Fibroblast of lung (primary cell): Measurements from ENCODE around the gene KLHL29. TPM values are rescaled to one million over a fixed set of nuclear protein-coding genes. Genes with fewer than 3 reads are reported as not detected.

Experiments used
- DNase-seq, 2 donors: peaks; one replicate each; pipeline versions ENCODE4 v3.0.0 to v3.0.0-alpha.2; 2010; ENCODE audit warnings: low read depth in 2 of 2
- H2AFZ ChIP-seq: 2 replicates; pipeline ENCODE4 v1.5.1; 2012; ENCODE audit warnings: low read length, control low read depth, inconsistent platforms
- H3K27ac ChIP-seq: 2 replicates; pipeline ENCODE4 v1.5.1; 2011; ENCODE audit warnings: low read length, control low read depth; ENCODE audit not compliant: insufficient read depth
- H3K27me3 ChIP-seq: 2 replicates; pipeline ENCODE4 v1.5.1; 2011; ENCODE audit warnings: mild to moderate bottlenecking, low read length; ENCODE audit not compliant: control insufficient read depth, insufficient read depth
- H3K36me3 ChIP-seq: 2 replicates; pipeline ENCODE4 v1.5.1; 2011; ENCODE audit warnings: low read length; ENCODE audit not compliant: control insufficient read depth, insufficient read depth
- H3K4me1 ChIP-seq: 2 replicates; pipeline ENCODE4 v1.5.1; 2011; ENCODE audit warnings: low read length; ENCODE audit not compliant: control insufficient read depth, insufficient read depth; ENCODE audit errors: extremely low read depth
- H3K4me2 ChIP-seq: 2 replicates; pipeline ENCODE4 v1.5.1; 2011; ENCODE audit warnings: low read length, control low read depth; ENCODE audit not compliant: insufficient read depth; ENCODE audit errors: extremely low read depth
- H3K4me3 ChIP-seq, 4 experiments: fragments of 200-600 bp in 1 of 4; sonication (generic) in 1 of 4; replicated peaks in 1 of 4; 2 replicates each; pipeline ENCODE4 v1.5.1; 2011 to 2016; ENCODE audit warnings: low read length in 4 of 4, low read depth in 3 of 4, mild to moderate bottlenecking in 3 of 4, control low read depth in 2 of 4, inconsistent platforms in 1 of 4, mixed read lengths in 1 of 4; ENCODE audit not compliant: insufficient read depth in 1 of 4; ENCODE audit errors: control extremely low read depth in 1 of 4
- H3K79me2 ChIP-seq: 2 replicates; pipeline ENCODE4 v1.5.1; 2012; ENCODE audit warnings: mild to moderate bottlenecking, low read length, inconsistent platforms; ENCODE audit not compliant: control insufficient read depth, insufficient read depth
- H3K9ac ChIP-seq: 2 replicates; pipeline ENCODE4 v1.5.1; 2011; ENCODE audit warnings: mild to moderate bottlenecking, low read length, control low read depth; ENCODE audit not compliant: insufficient read depth
- H3K9me3 ChIP-seq: 2 replicates; pipeline ENCODE4 v1.5.1; 2012; ENCODE audit warnings: low read depth, low read length; ENCODE audit not compliant: control insufficient read depth, insufficient read depth
- H4K20me1 ChIP-seq: 2 replicates; pipeline ENCODE4 v1.5.1; 2011; ENCODE audit warnings: low read length; ENCODE audit not compliant: control insufficient read depth, insufficient read depth; ENCODE audit errors: extremely low read depth
- EZH2 ChIP-seq: IDR thresholded peaks from 2 replicates; pipeline ENCODE4 v1.5.1; 2012; ENCODE audit warnings: low read length, control low read depth, mild to moderate bottlenecking; ENCODE audit errors: missing control alignments
- polyA plus RNA-seq, 2 donors: library from polyadenylated mRNA; depleted of rRNA in 1 of 2; stranded (reverse) in 1 of 2; unstranded in 1 of 2; fragments of >200 nt; gene quantifications; 2 replicates each; pipeline ENCODE4 v1.2.1, GENCODE V29; 2011 to 2012; ENCODE audit warnings: missing spikeins in 1 of 2
- total RNA-seq: library from RNA; depleted of rRNA; stranded (reverse); fragments of >200 nt; gene quantifications from 2 replicates; pipeline ENCODE4 v1.2.1, GENCODE V29; 2014
- TF ChIP-seq, protein P1 (sequence below), 2 donors: IDR thresholded peaks in 1 of 2; conservative IDR thresholded peaks in 1 of 2; 1 replicate in 1 of 2; 2 replicates in 1 of 2; pipeline ENCODE4 v1.5.1; 2011 to 2012; ENCODE audit warnings: low read length in 2 of 2, control low read depth in 1 of 2, inconsistent platforms in 1 of 2, low read depth in 1 of 2, mild to moderate bottlenecking in 1 of 2

The KLHL29 gene
- total and polyA plus RNA-seq, 2 donors (not counting 1 experiment from before 2014, with no cell fraction given), result 7.1 to 7.9 TPM

DNA sequence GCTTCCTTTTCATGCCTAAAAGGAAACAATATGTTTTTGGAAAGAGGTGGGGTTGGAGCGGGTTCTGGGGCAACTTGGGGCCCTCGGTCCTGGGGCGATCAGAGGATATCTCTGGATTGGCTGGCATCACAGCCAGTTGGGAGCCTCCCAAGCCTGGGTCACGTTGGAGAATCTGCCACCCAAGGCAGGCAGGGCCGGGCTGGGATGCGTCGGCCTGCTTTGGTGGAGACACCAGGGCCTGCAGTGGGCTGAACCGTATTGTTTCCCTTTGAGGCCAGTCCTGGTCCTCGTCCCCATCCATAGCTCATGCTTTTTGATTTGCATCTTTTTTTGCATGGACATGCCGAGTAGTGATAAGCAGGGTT is 306.1 kb downstream of the KLHL29 start:
- H3K9ac ChIP-seq, result no peak overlapping the region
- no peaks in the 10 kb centered on the region for H4K20me1 ChIP-seq
- H2AFZ ChIP-seq, result no peak overlapping the region
- TF ChIP-seq, protein P1, sequence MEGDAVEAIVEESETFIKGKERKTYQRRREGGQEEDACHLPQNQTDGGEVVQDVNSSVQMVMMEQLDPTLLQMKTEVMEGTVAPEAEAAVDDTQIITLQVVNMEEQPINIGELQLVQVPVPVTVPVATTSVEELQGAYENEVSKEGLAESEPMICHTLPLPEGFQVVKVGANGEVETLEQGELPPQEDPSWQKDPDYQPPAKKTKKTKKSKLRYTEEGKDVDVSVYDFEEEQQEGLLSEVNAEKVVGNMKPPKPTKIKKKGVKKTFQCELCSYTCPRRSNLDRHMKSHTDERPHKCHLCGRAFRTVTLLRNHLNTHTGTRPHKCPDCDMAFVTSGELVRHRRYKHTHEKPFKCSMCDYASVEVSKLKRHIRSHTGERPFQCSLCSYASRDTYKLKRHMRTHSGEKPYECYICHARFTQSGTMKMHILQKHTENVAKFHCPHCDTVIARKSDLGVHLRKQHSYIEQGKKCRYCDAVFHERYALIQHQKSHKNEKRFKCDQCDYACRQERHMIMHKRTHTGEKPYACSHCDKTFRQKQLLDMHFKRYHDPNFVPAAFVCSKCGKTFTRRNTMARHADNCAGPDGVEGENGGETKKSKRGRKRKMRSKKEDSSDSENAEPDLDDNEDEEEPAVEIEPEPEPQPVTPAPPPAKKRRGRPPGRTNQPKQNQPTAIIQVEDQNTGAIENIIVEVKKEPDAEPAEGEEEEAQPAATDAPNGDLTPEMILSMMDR (conservative IDR thresholded peaks at IDR 0.05 in 1 of 2, IDR thresholded peaks at IDR 0.05 in 1 of 2; ENCODE audit: low read depth in 1 of 2, low read length in 2 of 2), result no peak
- TF ChIP-seq EZH2, result no peak
- peaks cover 2% of the 10 kb centered on the region for H3K36me3 ChIP-seq
- no peak for DNase-seq
- no peaks in the 10 kb centered on the region for H3K27me3 ChIP-seq
- H3K9me3 ChIP-seq, result no peaks in the 10 kb centered on the region
- no peak overlapping the region for H3K4me3 ChIP-seq
- H3K4me1 ChIP-seq, result no peaks in the 10 kb centered on the region
- no peaks in the 10 kb centered on the region for H3K79me2 ChIP-seq
- no peak overlapping the region for H3K4me2 ChIP-seq
- no peak overlapping the region for H3K27ac ChIP-seq

DNA sequence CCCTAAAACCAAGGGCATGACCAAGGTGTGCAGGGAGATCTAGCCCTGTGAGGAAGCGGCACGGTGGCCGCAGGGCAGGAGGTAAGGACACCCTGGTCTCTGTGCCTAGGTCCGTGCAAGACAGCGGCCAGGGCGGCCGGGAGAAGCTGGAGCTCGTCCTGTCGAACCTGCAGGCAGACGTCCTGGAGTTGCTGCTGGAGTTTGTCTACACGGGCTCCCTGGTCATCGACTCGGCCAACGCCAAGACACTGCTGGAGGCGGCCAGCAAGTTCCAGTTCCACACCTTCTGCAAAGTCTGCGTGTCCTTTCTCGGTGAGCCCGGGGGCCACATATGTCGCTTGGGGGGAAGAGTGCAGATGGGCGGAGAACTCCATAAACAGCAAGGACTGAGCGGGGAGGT is 306.6 kb downstream of the KLHL29 start:
- TF ChIP-seq, protein P1 (conservative IDR thresholded peaks at IDR 0.05 in 1 of 2, IDR thresholded peaks at IDR 0.05 in 1 of 2; ENCODE audit: low read depth in 1 of 2, low read length in 2 of 2), result no peak
- no peak for TF ChIP-seq EZH2

DNA sequence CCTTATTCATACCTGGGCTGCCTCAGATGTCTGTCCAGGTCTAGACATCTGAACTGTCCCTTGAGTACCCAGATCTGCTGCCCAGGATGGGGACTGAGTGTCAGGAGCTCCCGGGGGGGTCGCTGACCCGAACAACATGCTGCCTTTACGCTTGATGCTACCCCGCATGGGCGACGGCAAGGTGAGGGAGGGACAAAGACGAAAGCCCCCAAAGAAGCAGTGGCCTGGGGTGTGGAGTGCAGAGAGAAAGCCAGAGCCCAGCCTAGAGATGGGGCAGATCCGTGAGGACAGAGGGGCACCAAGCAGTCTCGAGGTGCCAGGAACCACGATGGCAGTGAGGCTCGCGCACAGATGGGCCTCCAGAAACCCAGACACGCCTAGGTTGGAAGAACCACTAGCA is 307.3 kb downstream of the KLHL29 start:
- peaks cover under 1% of the 10 kb centered on the region for H3K4me1 ChIP-seq
- H3K27ac ChIP-seq, result no peak overlapping the region
- DNase-seq, result no peak
- H2AFZ ChIP-seq, result no peak overlapping the region
- no peaks in the 10 kb centered on the region for H4K20me1 ChIP-seq
- no peaks in the 10 kb centered on the region for H3K9me3 ChIP-seq
- no peaks in the 10 kb centered on the region for H3K27me3 ChIP-seq
- H3K36me3 ChIP-seq, result peaks cover 3% of the 10 kb centered on the region
- no peaks in the 10 kb centered on the region for H3K79me2 ChIP-seq
- H3K4me2 ChIP-seq, result no peak overlapping the region
- no peak overlapping the region for H3K9ac ChIP-seq
- TF ChIP-seq, protein P1 (conservative IDR thresholded peaks at IDR 0.05 in 1 of 2, IDR thresholded peaks at IDR 0.05 in 1 of 2; ENCODE audit: low read depth in 1 of 2, low read length in 2 of 2), result no peak
- no peak for TF ChIP-seq EZH2
- no peak overlapping the region for H3K4me3 ChIP-seq

More for the DNA sequence above, 306.6 kb downstream of the KLHL29 start:
- Histone ChIP-seq H3K4me2 (no peak overlapping the region), H3K9me3 (no peaks in the 10 kb centered on the region), H3K36me3 (peaks cover 3% of the 10 kb centered on the region), H3K9ac (no peak overlapping the region), H3K27me3 (no peaks in the 10 kb centered on the region), H2AFZ (no peak overlapping the region), H3K27ac (no peak overlapping the region), H3K79me2 (no peaks in the 10 kb centered on the region), H4K20me1 (no peaks in the 10 kb centered on the region), H3K4me3 (no peak overlapping the region), H3K4me1 (no peaks in the 10 kb centered on the region)
- no peak for DNase-seq
